Stimulated activated CD4-positive, alpha-beta T cell treated with anti-CD3 and anti-CD28 coated beads, Interleukin-4, amount 100 ng/mL, for 48 hours (primary cell): ENCODE data around the gene PALD1.

ENCODE experiments used
- DNase-seq, 2 donors: peaks; one replicate each; pipeline ENCODE4 v3.0.0-alpha.2; 2020; ENCODE audit warnings: low read depth in 2 of 2

PALD1 gene

DNA sequence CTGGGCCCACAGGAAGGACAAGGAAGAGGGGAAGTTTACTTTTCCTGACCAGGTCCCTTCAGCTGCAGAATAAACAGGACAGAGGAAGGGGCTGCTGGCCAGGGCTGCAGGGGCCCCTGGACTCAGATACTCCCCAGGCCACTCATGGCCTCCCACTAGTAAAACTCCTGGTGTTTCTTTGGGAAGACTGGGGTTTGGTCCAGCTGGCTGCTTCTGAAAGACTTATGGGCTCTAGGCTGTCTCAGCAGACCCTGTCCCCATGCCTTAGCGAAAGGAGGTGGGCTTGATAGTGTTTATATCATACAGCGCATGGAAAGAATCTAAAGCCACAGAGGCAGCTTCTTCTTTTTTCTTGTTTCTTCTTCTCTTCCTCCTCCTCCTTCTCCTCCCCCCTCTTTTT is 56.4 kb downstream of the PALD1 start:
- DNase-seq = no peak

DNA sequence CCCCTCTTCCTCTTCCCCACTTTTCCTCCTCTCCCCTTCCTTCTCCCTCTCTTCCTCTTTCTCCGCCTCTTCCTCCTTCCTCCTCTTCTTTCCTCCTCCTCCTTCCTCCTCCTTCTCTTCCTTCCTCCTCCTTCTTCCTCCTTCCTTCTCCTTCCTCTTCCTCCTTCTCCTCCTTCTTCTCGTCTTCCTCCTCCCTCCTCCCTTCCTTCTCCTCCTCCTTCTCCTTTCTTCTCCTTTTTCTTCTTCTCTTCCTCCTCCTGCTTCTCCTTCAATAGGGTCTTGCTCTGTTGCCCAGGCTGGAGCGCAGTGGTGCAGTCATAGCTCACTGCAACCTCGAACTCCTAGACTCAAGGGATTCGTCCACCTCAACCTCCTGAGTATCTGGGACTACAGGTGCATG is 56.9 kb downstream of the PALD1 start:
- no peak for DNase-seq

DNA sequence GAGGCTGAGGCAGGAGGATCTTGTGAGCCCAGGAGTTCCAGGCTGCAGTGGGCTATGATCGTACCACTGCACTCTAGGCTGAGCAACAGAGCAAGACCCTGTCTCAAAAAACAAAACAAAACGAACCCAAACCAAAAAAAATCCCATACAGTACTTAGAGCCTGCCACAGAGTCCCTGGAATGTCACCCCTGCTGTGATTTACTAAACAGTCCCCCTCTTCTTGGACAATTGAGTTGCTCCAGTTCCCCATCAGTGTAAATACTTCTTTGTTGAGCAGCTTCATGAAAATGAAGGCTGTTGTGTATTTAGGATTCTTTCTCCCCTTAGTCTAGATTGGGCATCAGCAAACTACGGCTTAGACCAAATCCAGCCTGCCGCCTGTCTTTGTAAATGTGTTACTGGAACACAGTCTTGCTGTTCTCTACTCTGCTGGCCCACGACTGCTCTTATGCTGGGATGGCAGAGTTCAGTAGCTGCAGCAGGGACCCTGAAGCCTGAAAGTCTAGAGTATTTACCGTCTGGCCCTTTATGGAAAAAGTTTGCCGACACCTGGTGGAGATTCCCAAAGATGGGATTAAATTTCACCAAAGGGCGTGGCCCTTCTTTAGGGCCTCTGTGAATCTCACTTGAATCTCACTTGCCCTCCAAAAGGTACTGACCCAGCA is 57.8 kb downstream of the PALD1 start:
- DNase-seq = no peak

DNA sequence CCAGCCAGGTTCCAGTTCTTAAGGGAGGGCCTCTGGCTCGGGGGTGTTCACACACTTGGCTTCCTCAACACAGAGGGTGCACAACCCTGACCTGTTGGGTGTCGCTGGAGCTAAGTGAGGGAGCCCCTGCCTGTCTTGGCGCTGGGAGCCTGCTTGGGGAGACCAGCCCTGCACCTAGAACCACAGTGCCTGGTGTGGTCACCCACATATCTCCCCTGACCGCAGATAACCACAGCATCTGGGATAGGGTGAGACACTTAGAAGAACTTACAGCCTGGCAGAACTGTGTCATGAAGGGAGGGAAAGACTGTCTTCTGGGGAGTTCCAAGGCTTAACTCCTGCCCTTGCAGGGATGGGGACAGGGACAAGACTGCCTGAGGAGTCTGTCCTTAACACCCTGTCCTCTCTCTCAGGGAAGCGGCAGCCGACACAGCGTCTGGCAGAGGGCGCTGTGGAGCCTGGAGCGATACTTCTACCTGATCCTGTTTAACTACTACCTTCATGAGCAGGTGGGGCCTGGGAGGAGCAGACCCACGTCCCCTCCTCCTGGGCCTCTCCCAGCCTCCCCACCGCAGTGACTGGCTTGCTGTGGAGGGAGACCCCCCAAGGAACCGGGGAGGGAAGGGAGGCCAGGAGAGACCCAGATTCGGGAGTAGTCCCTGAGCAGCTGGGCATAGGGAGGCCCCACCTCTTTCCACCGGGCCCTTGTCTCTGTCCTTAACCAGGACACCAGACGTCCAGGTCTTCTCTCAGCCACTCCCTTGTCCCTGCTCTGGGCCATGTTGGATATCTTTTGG is 59.0 kb downstream of the PALD1 start:
- peak; percentile 17 to 21 for DNase-seq

DNA sequence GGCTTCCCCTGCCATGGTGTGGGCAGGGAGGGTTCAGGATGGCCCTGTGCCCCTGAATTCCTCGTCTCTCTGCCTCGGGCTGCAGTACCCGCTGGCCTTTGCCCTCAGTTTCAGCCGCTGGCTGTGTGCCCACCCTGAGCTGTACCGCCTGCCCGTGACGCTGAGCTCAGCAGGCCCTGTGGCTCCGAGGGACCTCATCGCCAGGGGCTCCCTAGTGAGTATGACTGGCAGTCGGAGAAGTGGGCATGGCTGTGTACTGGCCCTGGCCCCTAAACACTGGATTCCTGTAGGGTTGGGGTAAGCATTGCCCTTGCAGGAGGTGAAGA is 59.6 kb downstream of the PALD1 start:
- DNase-seq = no peak

DNA sequence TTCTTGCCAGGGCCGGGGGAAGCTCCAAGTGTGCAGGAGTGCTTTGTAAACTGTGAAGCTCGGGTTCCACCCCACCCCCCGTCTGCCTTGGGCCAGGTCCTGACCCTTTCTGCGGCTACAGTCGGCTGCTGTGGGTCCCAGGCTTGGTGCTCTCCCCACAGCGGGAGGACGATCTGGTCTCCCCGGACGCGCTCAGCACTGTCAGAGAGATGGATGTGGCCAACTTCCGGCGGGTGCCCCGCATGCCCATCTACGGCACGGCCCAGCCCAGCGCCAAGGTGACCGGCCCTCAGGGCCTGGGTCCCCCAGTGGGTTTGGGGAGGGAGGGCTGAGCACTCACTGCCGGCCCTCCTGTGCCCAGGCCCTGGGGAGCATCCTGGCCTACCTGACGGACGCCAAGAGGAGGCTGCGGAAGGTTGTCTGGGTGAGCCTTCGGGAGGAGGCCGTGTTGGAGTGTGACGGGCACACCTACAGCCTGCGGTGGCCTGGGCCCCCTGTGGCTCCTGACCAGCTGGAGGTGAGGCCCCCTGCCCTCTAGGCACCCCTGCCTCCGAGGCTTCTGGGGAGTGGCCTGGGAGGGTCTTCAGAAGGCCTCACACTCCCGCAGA is 60.3 kb downstream of the PALD1 start:
- no peak for DNase-seq

DNA sequence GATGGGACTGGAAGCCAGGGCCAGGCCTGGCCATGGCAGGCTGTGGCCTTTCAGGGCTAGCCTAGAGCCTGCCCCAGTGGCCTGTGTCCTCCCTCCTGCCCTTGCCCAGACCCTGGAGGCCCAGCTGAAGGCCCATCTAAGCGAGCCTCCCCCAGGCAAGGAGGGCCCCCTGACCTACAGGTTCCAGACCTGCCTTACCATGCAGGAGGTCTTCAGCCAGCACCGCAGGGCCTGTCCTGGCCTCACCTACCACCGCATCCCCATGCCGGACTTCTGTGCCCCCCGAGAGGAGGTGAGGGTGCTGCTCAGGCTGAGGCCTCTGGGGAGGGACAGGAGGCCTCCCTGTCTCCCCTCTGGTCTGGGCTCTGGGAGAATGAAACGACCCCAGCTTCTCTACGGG is 60.9 kb downstream of the PALD1 start:
- no peak for DNase-seq

DNA sequence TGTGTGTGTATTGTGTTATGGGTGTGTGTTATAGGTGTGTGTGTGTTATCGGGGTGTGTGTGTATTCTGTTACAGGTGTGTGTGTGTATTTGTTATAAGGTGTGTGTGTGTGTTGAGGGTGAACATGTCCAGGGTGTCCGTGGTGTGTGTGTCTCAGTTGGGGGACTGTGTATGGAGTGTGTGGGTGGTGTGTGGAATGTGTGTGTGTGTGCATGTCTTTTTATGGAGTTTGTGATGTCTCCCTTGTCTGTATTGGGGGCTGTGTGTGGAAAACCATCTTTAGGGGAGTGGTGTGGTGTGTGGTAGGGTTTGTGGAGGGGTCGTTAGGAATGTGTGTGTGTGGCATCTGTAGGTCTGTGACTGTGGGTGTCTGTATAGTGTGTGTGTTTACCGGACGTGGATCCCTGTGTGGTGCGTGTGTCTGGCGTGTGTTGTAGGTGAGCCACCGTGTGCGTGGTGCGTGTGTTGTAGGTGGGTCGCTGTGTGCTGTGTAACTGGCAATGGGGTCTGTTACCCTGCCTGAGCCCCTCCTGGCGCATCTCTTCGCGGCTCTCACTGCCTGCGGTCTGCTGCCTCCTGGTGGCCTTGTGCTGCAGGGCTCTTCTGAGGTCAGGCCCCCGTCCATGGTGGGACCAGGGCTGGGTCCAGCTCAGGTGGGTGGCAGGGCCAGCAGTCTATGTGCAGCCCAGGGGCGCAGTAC is 61.7 kb downstream of the PALD1 start:
- peak in 1 of 2 donors; percentile 10 for DNase-seq

DNA sequence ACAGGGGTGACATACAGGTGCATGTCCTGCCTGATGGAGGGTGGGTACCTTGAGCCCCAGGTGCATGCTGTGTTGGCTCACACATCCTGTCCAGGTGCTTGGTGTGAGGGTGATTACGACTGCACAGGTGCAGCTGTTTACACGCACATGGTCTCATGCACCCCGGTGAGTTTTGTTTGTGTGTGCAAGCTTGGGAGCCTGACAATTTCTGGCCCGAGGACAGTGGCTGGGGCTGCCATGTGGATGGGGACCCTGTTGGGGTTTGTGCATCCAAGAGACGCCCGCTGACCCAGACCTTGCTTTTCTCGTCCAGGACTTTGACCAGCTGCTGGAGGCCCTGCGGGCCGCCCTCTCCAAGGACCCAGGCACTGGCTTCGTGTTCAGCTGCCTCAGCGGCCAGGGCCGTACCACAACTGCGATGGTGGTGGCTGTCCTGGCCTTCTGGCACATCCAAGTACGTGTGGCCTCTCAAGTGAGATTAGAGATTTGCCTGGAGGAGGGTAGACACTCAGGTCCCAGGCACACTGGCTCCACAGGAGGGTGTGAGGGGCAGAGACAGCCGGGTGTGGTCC is 62.3 kb downstream of the PALD1 start:
- no peak for DNase-seq

DNA sequence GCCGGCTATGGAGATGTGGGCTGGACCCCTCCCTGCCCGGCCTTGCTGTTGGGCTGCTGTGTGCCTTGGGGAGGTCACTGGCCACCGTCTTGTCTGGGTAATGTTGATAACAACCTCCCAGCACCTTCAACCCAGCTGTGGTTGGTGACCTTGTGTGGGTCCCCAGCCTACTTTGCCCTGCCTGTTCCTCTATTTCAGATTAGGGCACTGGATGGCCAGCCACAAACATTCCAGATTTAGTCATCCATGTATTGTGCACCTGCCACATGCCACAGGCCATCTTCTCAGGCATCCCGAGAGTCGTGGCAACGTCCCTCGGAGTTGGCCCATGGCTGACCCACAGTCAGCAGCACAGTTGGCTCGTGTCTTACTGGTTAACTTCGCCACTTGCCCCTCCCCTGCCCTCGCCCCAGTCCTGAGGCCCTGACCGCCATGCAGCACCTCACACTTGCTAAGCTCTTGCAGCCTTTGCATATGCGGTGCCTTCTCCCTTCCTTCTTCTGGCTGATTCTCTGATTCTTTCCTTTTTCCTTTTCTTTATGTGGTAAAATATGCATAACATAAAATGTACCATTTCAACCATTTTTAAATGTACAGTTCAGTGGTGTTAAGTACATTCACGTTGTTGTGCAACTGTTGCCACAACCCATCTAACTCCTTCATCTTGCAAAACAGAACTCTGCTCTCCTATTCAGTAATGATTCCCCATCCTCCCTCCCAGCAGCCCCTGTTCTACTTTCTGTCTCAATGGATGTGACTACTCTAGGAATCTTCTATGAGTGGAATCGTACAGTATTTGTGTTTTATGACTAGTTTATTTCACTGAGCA is 63.4 kb downstream of the PALD1 start:
- no peak for DNase-seq

DNA sequence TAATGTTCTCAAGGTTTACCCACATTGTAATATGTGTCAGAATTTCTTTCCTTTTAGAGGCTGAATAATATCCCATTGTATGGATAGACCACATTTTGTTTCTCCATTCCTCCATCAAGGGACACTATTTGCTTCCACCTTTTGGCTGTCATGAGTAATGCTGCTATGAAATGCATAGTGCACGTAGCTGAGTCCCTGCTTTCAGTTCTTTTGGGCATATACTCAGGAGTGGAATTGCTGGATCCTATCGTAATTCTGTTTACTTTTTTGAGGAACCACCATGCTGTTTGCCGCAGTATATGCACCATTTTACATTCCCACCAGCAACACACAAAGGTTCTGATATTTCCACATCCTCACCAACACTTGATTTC is 64.0 kb downstream of the PALD1 start:
- DNase-seq = no peak

DNA sequence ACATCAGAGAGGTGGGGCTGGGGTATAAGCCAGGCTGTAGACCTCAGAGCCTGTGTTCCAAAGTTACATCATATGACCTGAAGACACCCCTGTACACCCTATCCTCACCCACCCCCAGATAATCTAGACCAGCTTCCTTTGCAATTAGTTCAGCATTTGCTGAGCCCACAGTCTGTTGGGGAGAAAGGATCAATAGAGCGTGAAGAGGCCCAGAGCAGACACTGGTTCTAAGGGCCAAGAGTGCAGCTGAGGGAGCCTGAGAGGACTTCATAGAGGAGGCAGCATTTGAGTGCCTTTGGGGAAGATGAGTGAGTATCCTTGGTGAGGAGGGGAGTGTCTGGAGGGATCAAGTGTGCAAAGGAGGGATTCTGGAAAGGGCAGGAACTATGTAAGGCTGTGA is 65.3 kb downstream of the PALD1 start:
- DNase-seq = no peak

DNA sequence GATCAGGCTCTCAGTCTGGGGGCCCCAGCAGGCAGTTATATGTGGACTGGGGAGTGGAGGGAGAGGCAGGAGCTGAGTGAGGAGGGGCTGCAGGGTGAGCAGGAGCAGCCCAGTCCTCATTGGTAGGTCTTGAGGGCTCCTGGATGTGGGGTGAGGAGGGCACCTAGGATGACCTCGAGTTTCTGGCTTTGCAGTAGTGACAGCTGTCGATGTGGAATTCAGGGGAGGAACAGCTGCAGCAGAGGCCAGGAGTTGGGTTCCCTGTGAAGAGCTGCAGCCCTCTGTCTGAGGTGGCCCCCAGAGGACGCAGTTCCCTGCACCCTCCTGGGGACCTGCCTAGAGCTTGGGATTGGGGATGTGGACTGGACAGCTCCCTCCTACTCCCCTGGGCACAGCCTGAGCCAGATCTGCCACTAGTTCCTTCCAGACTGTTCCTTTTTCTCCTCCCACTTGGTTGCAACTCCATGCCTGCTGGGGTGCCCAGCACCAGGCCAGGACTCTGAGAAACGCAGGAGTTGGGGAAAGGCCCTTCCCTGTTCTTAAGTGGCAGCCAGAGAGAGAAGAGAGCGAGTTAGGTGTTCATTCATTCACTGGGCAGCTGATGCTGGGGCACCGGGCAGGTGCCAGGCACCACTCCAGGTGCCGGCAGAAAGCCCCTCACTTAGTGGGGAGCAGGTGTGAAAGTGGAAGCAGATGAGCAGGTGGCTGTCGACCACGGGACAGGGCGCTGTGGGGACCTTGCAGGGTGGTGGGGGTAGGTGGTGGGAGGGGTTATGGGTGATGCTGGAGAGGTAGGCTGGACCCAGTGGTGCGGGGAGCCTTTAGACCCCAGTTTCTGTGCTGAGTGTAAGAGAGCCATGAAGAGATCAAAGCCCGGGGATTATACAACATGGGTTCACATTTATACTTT is 66.1 kb downstream of the PALD1 start:
- DNase-seq = no peak

DNA sequence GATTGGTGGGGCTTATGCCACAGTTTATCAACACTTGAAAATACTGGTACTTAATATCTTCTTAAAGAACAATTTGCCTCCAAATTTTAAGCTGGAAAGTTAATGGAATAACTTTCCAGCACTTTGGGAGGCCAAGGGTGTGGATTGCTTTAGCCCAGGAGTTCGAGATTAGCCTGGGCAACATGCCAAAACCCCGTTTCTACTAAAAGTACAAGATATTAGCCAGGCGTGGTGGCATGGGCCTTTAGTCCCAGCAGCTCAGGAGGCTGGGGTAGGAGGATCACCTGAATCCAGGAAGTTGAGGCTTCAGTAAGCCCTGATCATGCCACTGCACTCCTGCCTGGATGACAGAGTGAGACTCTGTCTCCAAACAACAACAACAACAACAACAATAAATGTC is 68.0 kb downstream of the PALD1 start:
- DNase-seq = no peak

DNA sequence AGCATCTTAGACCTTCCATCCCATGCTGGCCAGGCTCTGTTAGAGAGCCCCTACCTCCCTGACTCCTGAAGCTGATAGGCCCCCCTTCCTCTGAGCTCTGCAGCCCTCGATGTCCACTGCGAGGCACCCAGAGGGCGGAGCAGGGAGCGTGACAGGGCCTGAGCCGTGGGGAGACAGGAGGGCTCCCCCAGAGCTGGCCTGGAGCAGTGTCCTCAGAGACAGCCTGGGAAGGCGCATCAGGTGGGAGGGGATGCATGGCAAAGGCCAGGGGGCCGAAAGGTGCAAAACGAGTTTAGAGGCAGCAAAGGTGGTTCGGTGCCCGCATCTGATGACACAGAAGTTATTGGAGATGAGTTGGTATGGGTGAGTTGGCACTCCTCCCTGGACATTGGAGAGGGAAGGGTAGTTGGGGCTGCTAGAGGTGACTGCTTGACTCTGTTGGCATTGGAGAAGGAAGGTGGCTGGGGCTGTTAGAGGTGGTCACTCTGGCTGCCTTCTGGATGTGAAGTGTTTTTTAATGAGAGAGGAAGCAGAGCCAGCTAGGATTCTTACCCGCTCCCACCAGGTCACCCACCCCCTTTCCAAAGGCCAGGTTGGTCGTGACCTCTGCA is 70.9 kb downstream of the PALD1 start:
- DNase-seq = no peak

DNA sequence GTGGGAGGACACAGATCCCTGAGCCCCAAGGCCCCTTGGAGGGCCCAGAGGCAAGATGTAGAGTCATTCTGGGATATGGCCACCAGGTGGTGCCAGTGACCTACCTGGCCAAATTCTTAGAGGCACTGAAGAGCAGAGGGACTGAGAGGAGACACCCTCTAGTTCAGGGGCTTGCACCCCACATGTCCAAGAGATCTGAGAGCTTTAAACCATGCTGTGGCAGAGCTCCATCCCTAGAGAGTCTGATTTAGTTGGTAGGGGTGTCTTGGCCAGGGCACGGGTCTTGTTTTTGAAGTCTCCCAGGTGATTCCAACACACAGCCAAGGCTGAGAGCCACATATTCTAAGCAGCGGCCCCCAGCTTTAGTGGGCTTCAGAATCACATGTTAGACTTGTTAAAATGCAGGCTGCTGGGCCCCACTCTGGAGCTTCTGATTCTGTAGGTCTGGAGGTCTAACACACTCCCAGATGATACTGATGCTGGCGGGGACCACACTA is 71.4 kb downstream of the PALD1 start:
- peak; percentile 62 to 69 for DNase-seq

DNA sequence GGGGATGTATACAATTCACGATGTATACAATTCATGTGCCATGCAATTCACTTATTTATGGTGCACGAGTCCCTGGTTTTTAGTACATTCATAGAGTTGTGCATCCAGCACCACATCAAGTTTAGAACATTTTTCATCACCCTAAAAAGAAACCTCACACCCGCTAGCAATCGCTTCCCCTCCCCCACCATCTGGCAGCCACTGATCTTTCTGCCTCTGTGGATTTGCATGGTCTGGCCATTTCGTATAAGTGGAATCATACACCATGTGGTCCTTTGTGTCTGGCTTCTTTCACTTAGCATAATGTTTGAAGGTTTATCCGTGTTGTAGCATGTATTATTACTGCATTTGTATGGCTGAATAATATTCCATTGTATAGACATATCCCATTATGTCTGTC is 71.9 kb downstream of the PALD1 start:
- no peak for DNase-seq

DNA sequence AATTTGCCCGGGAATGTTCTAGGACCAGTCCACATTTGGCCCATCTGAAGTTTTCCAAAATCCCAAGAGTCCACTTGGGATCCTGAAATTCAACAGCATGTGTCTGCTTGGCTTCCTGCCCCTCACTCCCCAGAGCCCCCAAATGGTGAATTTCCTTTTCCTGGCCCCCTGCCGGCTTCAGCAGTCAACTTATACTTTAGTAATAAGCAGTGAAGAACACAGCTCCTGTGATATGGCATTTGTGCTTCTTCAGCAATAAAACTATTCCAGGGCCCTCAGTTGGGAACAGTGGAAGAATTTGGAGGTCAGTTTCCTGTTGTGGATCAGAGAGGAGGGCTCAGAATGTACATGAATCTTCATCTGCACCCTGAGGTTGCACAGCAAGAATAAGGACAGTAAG is 72.9 kb downstream of the PALD1 start:
- DNase-seq = no peak

DNA sequence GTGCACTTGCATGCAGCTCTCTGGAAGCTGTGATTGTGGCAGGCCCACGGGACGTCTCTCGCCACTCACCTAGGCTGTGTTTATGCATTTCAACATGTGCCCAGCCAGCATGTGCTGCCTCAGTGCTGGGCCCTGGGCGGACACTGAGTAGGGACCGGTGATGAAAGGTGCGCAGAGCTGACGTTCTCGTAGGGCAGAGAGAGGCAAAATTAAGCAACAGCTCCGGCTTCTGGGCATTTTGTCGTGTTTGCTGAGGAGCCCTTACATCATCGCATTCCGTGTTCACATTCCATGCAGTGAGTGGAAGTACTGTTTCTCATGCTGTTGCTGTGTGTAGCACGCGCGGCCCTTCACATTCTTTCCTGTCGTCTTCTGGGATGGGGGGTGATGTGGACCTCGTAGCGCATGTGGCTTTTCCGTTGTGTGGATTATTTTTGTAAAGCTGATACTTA is 73.4 kb downstream of the PALD1 start:
- DNase-seq = no peak

DNA sequence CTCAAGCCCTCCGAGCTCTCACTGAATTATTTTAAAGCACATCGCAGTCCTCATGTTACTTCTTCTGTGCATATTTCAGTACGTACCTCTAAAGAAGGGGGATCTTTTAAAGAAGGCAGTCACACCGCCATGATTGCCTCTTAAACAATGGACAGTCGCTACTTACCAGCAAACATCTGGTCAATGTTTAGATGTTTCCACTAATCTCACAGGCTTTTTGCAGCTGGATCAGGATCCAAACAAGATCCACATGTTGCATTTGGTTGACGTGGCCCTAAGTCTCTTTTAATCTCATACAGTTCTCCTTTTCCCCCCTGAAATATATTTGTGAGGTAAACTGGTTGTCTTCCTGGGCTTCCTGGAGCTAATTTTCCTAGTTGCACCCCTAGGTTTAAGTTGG is 74.0 kb downstream of the PALD1 start:
- DNase-seq = no peak
